WTC11 (cell line): ENCODE measurements around the gene ERBB4. TPM values are rescaled to one million over a fixed set of nuclear protein-coding genes. Genes with fewer than 3 reads are reported as not detected.

Experiments used
- ATAC-seq: fragments of 200-7000 bp; cut with Tn5 transposase; 2 replicates; pipeline ENCODE4 v1.10.0; 2021; ENCODE audit warnings: mild to moderate bottlenecking, moderate library complexity
- CTCF ChIA-PET: fragments of 300-600 bp; sonication (Branson Sonifier 250); formaldehyde crosslinking; loops from one replicate; lab custom pipeline; 2021; ENCODE audit warnings: antibody characterized with exemption; lab: Charles Lee
- POLR2A ChIA-PET: fragments of 350-600 bp; sonication (Branson Sonifier 250); formaldehyde crosslinking; loops from one replicate; lab custom pipeline; 2021; ENCODE audit warnings: antibody characterized with exemption; lab: Charles Lee
- DNase-seq: peaks from one replicate; pipeline ENCODE4 v3.0.0; 2021; ENCODE audit warnings: low spot score
- H3K27ac Mint-ChIP-seq: 2 replicates; pipeline ENCODE4 v1.8.0; 2021; ENCODE audit warnings: mixed read lengths
- H3K27me3 Mint-ChIP-seq: 2 replicates; pipeline ENCODE4 v1.8.0; 2021; ENCODE audit warnings: low read depth, mild to moderate bottlenecking, moderate library complexity, mixed read lengths
- H3K36me3 Mint-ChIP-seq: 2 replicates; pipeline ENCODE4 v1.8.0; 2021; ENCODE audit warnings: mixed read lengths
- H3K4me1 Mint-ChIP-seq: 2 replicates; pipeline ENCODE4 v1.8.0; 2022; ENCODE audit warnings: mixed read lengths
- H3K4me3 Mint-ChIP-seq: 2 replicates; pipeline ENCODE4 v1.8.0; 2021; ENCODE audit warnings: mild to moderate bottlenecking, moderate library complexity, mixed read lengths
- H3K9me3 Mint-ChIP-seq: 2 replicates; pipeline ENCODE4 v1.8.0; 2021; ENCODE audit warnings: mixed read lengths
- ARID4B ChIP-seq: sonication (generic); formaldehyde crosslinking; IDR thresholded peaks from 2 replicates; pipeline ENCODE4 v1.8.0; 2023; ENCODE audit warnings: missing genetic modification reagents, mild to moderate bottlenecking, borderline replicate concordance
- CDX4 ChIP-seq: fragments of 250-450 bp; sonication (Bioruptor Pico); IDR thresholded peaks from 2 replicates; pipeline ENCODE4 v1.9.0; 2021; ENCODE audit warnings: moderate library complexity, mild to moderate bottlenecking, inconsistent platforms, borderline replicate concordance
- E2F1 ChIP-seq: sonication (generic); formaldehyde crosslinking; IDR thresholded peaks from 2 replicates; pipeline ENCODE4 v1.8.0; 2022; ENCODE audit warnings: mild to moderate bottlenecking, missing genetic modification reagents
- FOXP1 ChIP-seq: sonication (generic); formaldehyde crosslinking; IDR thresholded peaks from 2 replicates; pipeline ENCODE4 v1.8.0; 2022; ENCODE audit warnings: missing genetic modification reagents, mild to moderate bottlenecking, moderate library complexity, borderline replicate concordance
- GRHL2 ChIP-seq: fragments of 250-450 bp; sonication (Bioruptor Pico); IDR thresholded peaks from 2 replicates; pipeline ENCODE4 v1.8.0; 2022; ENCODE audit warnings: mild to moderate bottlenecking, moderate library complexity; ENCODE audit not compliant: insufficient replicate concordance, severe bottlenecking
- NFATC4 ChIP-seq: fragments of 250-450 bp; sonication (Bioruptor Pico); IDR thresholded peaks from 2 replicates; pipeline ENCODE4 v1.9.0; 2021; ENCODE audit warnings: mild to moderate bottlenecking
- NR1H2 ChIP-seq: sonication (generic); formaldehyde crosslinking; IDR thresholded peaks from 2 replicates; pipeline ENCODE4 v1.9.0; 2021; ENCODE audit warnings: mild to moderate bottlenecking, moderate library complexity, missing genetic modification reagents
- NR2C2 ChIP-seq: sonication (generic); formaldehyde crosslinking; IDR thresholded peaks from 2 replicates; pipeline ENCODE4 v1.8.0; 2022; ENCODE audit warnings: mild to moderate bottlenecking, missing genetic modification reagents
- NR3C1 ChIP-seq: sonication (generic); formaldehyde crosslinking; conservative IDR thresholded peaks from 2 replicates; pipeline ENCODE4 v1.8.1; 2023; ENCODE audit warnings: low read depth, mild to moderate bottlenecking, missing genetic modification reagents
- OVOL2 ChIP-seq: fragments of 250-450 bp; sonication (Bioruptor Pico); IDR thresholded peaks from 2 replicates; pipeline ENCODE4 v1.9.0; 2021; ENCODE audit warnings: mild to moderate bottlenecking, borderline replicate concordance
- PRDM15 ChIP-seq: sonication (generic); formaldehyde crosslinking; IDR thresholded peaks from 2 replicates; pipeline ENCODE4 v1.8.0; 2022; ENCODE audit warnings: missing genetic modification reagents
- USF1 ChIP-seq: sonication (generic); formaldehyde crosslinking; IDR thresholded peaks from 2 replicates; pipeline ENCODE4 v1.8.0; 2022; ENCODE audit warnings: mild to moderate bottlenecking, missing genetic modification reagents
- ZNF232 ChIP-seq: sonication (generic); formaldehyde crosslinking; IDR thresholded peaks from 2 replicates; pipeline ENCODE4 v1.8.0; 2022; ENCODE audit warnings: mild to moderate bottlenecking, missing genetic modification reagents
- ZNF425 ChIP-seq: fragments of 250-450 bp; sonication (Bioruptor Pico); conservative IDR thresholded peaks from 2 replicates; pipeline ENCODE4 v1.9.0; 2021; ENCODE audit warnings: mild to moderate bottlenecking
- ZNF671 ChIP-seq: fragments of 250-450 bp; sonication (Bioruptor Pico); IDR thresholded peaks from 2 replicates; pipeline ENCODE4 v1.8.0; 2021; ENCODE audit warnings: mild to moderate bottlenecking
- total RNA-seq: library from RNA; stranded (reverse); gene quantifications from 3 replicates; pipeline ENCODE4 v1.2.3, GENCODE V29; 2021

The ERBB4 gene
- total RNA-seq, 1 experiment from 2014 or later: 1.6 TPM

- ATAC-seq (no peak), DNase-seq (no peak)
- CTCF ChIA-PET: no interaction called here
- POLR2A ChIA-PET: interaction anchor here (0.6 kb wide), 1 partner anchor 380 kb away, joined by 3 read pairs; no protein-coding TSS in a partner anchor
- Mint-ChIP-seq H3K4me1 (no peaks in the 10 kb centered on the region), H3K4me3 (no peak overlapping the region), H3K9me3 (no peaks in the 10 kb centered on the region), H3K27me3 (no peaks in the 10 kb centered on the region), H3K27ac (peak overlapping the region; percentile 46; the same call in 1 of the 2 replicates), H3K36me3 (no peaks in the 10 kb centered on the region)
- TF ChIP-seq E2F1: no peak
Measured at GRCh38 chr2:211755187-211755586, 783.4 kb downstream of the ERBB4 start.

- Mint-ChIP-seq H3K9me3 (no peaks in the 10 kb centered on the region), H3K4me1 (peaks cover 4% of the 10 kb centered on the region), H3K36me3 (no peaks in the 10 kb centered on the region), H3K27me3 (no peaks in the 10 kb centered on the region), H3K27ac (no peak overlapping the region), H3K4me3 (no peak overlapping the region)
- TF ChIP-seq PRDM15 (CRISPR knock-in tag): no peak
- no peak for TF ChIP-seq GRHL2 (CRISPR knock-in tag)
- TF ChIP-seq OVOL2 (CRISPR knock-in tag): no peak
- TF ChIP-seq ZNF425: no peak
- TF ChIP-seq ARID4B (CRISPR knock-in tag): no peak
- TF ChIP-seq USF1 (CRISPR knock-in tag): no peak
- no peak for TF ChIP-seq FOXP1 (CRISPR knock-in tag)
- no peak for TF ChIP-seq ZNF232 (CRISPR knock-in tag)
- no peak for TF ChIP-seq NR2C2 (CRISPR knock-in tag)
- no peak for TF ChIP-seq NR1H2 (CRISPR knock-in tag)
- no peak for TF ChIP-seq CDX4 (CRISPR knock-in tag)
- TF ChIP-seq NR3C1 (CRISPR knock-in tag): no peak
- no peak for TF ChIP-seq NFATC4 (CRISPR knock-in tag)
- TF ChIP-seq ZNF671: no peak
- DNase-seq (no peak), ATAC-seq (no peak)
- POLR2A ChIA-PET: no interaction called here
- CTCF ChIA-PET: no interaction called here
Measured at GRCh38 chr2:211751848-211752247, 786.8 kb downstream of the ERBB4 start.
